ENCODE measurements around the gene MTCL3.

DNA sequence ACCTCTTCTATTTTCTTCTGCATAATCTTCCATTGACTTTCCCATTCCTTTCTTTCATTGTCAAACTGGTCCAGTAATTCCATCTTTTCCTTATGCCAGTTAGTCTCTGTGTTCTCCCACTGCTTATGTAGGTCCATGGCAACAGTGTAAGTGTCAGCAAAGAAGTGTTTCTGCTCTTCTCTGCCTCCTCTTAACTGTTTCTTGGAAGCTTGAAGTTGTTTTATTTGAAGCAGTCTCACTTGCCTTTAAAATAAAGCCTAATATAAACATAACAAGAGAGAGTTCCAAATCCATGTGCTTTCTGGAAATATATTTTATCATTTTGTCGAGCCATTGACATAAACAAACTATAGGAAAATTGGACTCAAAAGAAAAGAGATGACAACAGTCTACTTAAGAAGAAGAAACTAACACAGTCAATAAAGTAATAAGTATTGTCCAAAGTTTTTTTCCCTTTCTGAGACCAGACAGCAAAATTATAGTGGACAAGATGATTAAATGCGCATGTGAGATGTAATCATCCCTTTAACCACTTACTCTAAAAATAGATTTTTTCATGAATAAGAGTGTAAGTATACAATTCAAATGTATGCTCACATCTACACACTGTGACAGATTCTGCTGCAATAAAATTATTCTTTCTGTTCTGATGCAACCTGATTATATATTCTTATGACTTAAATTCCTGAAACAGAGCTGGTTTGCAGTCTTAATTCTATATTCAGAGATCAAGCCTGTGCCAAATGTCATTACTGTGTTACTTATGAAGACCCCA is 65.1 kb downstream of the MTCL3 start:
- TF ChIP-seq, protein P1, sequence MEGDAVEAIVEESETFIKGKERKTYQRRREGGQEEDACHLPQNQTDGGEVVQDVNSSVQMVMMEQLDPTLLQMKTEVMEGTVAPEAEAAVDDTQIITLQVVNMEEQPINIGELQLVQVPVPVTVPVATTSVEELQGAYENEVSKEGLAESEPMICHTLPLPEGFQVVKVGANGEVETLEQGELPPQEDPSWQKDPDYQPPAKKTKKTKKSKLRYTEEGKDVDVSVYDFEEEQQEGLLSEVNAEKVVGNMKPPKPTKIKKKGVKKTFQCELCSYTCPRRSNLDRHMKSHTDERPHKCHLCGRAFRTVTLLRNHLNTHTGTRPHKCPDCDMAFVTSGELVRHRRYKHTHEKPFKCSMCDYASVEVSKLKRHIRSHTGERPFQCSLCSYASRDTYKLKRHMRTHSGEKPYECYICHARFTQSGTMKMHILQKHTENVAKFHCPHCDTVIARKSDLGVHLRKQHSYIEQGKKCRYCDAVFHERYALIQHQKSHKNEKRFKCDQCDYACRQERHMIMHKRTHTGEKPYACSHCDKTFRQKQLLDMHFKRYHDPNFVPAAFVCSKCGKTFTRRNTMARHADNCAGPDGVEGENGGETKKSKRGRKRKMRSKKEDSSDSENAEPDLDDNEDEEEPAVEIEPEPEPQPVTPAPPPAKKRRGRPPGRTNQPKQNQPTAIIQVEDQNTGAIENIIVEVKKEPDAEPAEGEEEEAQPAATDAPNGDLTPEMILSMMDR (IDR thresholded peaks at IDR 0.05), result no peak
- TF ChIP-seq TCF7L2 (IDR thresholded peaks at IDR 0.05; ENCODE audit: low read depth, low read length) (no peak), POLR2AphosphoS5 (IDR thresholded peaks at IDR 0.05; ENCODE audit: low read depth, low read length) (no peak)
- TF ChIP-seq, protein P2, sequence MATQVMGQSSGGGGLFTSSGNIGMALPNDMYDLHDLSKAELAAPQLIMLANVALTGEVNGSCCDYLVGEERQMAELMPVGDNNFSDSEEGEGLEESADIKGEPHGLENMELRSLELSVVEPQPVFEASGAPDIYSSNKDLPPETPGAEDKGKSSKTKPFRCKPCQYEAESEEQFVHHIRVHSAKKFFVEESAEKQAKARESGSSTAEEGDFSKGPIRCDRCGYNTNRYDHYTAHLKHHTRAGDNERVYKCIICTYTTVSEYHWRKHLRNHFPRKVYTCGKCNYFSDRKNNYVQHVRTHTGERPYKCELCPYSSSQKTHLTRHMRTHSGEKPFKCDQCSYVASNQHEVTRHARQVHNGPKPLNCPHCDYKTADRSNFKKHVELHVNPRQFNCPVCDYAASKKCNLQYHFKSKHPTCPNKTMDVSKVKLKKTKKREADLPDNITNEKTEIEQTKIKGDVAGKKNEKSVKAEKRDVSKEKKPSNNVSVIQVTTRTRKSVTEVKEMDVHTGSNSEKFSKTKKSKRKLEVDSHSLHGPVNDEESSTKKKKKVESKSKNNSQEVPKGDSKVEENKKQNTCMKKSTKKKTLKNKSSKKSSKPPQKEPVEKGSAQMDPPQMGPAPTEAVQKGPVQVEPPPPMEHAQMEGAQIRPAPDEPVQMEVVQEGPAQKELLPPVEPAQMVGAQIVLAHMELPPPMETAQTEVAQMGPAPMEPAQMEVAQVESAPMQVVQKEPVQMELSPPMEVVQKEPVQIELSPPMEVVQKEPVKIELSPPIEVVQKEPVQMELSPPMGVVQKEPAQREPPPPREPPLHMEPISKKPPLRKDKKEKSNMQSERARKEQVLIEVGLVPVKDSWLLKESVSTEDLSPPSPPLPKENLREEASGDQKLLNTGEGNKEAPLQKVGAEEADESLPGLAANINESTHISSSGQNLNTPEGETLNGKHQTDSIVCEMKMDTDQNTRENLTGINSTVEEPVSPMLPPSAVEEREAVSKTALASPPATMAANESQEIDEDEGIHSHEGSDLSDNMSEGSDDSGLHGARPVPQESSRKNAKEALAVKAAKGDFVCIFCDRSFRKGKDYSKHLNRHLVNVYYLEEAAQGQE (IDR thresholded peaks at IDR 0.05; ENCODE audit: insufficient read depth in 1 of 2, low read depth in 2 of 2, low read length in 1 of 2), result no peak
